SKM-1 (cell line): Measurements from ENCODE around the gene ALDH3A1.
"Not testable (repeated sequence)": the region's sequence is repeated elsewhere in the genome, so short reads cannot be mapped to it uniquely, and the experiment has no call there.

Source experiments
- DNase-seq: peaks from one replicate; lab custom pipeline; 2025; ENCODE audit not compliant: unreplicated experiment; lab: John Stamatoyannopoulos, UW

The ALDH3A1 gene

GRCh38 chr17:19747829-19748806 is at the start of gene ALDH3A1:
Gene ALDH3A1 (minus strand): TSS chr17:19748298. CDS start chr17:19745129, 3,169 bp downstream.
- DNase-seq, result no peak

GRCh38 chr17:19796457-19796856 is 48.4 kb upstream of the ALDH3A1 start:
- DNase-seq, result no peak

- DNase-seq, result no peak
Observed at GRCh38 chr17:19791918-19792550, 43.9 kb upstream of the ALDH3A1 start.

- DNase-seq, result no peak
Observed at GRCh38 chr17:19787733-19788357, 39.7 kb upstream of the ALDH3A1 start.

DNA sequence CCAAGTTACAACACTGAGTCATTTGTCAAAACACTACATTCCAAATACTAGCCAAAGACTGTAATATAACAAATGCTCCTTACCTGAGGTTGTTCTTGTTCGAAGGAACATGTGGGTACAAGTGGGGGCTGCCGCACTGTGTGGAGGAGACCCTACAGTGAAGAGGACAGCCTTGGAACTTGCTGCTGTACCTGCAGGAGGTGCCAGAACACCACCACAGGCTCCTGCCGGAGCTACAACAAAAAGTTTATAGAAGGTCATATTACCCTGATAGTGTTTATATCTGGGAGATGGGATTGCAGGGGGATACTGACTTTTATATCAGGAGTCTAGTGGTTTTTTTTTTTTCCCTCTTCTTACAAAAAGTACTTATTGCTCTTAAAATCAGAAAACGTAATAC is 37.8 kb upstream of the ALDH3A1 start:
- no peak for DNase-seq

DNA sequence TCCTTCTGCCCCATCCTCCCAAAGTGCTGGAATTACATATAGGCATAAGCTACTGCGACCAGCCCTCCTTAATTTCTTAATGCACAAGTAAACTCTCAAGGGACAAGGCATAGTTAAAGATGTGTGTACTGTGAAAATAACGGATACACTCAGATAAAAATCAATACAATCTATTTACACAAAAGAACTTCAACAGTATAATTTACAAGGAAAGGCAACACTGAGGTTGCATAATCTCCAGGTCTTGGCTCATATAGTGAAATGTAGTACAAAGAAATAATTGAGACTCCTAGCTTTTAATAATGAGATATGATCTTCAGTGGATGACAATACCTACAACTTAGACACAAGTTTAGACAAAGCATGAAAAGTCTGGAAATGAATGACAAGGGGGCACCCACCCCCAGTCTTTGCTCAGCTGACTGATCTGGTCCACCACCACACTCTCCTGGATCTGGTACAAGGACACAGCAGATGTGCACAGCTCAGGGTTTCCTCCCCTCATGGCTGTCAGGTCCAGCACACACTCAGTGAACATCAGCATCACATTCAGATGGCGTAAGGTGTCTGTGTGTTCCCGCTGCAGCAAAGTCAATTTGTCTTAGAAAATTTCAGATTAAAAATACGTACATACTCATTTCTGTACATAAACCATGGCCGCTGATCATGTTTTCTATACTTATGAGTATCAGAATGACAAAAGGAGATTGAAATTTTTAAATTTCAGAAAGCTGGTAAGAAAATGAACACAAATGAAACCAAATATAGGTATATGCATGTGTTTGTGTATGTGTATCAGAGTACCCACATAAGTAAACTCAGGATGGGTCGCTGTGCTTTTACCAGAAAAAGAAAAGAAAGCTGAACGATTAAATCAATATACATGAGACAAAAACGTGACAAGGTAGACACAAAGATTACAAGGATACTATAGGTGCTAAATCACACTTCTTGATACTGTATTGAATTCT is 33.7 kb upstream of the ALDH3A1 start:
- DNase-seq, result no peak

DNA sequence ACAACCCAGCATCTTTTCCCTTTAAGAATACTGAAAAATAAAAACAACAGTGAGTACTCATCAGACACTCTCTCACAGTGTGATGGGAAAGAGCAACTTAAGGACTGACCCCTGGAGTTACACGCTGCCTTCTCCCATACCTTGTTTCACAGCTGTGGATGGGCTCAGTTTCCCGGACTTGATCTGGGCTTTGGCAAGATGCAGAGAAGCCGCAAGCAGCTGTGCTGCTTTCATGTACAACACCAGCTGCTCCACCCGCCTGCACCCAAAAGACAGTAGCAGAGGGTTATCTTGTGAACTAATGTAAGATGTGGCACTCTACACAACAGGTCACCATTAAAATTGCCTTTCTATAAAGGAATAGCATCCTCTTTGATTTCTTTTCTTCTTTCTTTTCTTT is 32.7 kb upstream of the ALDH3A1 start:
- DNase-seq, result no peak

- DNase-seq, result no peak
Observed at GRCh38 chr17:19773534-19773933, 25.4 kb upstream of the ALDH3A1 start.

DNA sequence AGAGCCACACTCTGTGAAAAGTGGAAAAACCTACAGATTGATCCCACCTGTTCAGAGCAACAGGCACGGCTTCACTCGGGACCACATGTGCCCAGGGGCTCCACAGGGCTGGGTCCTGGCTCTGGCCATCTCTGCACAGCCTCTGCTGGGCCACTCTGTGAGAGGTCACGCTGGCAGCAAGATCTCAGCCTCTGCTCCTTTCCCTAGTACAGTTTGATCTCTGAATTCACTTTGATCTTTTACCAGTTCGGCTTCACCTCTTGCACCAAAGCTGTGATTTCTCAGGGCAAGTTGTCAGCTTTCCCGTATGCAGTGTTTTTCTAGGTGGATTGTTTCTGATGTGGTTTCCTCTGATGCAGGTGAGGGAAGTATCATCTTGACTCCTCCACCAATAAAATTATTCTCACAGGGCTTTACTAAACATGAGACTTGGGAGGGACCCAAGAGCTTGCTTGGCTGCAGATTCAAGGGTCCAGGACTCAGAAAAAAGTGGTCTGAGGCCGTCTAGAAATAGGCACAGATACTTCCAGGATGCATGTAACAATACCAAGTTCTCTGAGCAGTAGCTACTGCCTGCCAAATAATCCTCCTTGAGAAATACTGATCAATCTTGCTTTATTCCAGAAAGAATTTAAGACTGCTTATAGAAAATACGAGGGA is 24.0 kb upstream of the ALDH3A1 start:
- no peak for DNase-seq

GRCh38 chr17:19770985-19771735 is 23.1 kb upstream of the ALDH3A1 start:
- no peak for DNase-seq

GRCh38 chr17:19769946-19770652 is 22.0 kb upstream of the ALDH3A1 start:
- no peak for DNase-seq

DNA sequence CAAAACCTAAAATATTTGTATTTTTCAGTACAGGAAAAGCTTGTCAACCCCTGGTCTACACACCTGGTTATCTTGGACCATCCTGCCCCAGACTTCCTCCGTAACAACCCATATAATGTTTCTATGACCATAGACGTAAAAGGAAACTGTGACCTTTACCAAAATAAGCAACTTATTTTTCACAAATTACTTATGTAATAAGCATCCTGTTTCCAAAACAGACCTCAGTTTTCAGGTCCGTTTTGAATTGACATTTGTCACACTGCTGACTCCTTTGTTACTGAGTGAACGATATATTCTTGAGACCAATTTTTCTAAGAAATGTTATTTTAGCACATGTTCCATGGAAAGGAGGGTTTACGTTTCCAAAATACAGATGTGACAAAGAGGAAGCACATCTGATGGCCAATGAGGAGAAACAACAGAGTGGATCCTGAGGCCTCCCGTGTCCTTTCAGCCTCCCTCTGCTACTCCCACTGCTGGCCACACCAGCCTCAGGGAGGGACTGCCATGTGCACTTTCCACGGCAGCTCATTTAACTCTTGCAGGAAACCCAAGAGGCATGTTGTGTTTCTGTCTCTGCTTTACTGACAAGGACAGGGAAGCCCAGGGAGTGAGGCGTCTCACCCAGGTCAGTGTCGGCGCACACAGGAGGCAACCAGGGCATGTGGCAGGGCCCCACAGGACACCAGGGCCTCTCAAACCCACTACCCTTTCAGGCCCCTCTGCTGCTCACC is 20.1 kb upstream of the ALDH3A1 start:
- DNase-seq, result no peak

- DNase-seq, result peak; percentile 19
Observed at GRCh38 chr17:19766421-19767270, 18.5 kb upstream of the ALDH3A1 start.

DNA sequence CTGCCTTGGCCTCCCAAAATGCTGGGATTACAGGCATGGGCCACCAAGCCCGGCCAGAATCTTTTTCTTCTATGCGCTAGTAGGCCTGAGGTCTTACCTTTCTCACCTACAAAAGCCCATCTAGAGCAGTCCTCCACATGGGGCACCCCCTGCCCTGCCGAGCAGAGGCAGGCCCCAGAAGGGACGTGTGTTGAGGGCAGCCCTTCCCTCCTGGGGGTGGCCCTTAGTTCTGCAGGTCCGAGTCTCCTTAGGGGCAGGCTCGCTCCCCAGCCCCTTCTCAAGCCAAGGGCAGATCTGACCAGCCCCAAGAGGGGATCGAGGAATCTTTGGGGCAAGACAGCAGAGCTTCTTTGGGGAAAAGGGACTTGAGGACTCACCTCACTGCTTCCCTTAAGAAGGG is 17.9 kb upstream of the ALDH3A1 start:
- DNase-seq, result no peak

GRCh38 chr17:19763991-19764390 is 15.9 kb upstream of the ALDH3A1 start:
- DNase-seq, result not testable (repeated sequence)

DNA sequence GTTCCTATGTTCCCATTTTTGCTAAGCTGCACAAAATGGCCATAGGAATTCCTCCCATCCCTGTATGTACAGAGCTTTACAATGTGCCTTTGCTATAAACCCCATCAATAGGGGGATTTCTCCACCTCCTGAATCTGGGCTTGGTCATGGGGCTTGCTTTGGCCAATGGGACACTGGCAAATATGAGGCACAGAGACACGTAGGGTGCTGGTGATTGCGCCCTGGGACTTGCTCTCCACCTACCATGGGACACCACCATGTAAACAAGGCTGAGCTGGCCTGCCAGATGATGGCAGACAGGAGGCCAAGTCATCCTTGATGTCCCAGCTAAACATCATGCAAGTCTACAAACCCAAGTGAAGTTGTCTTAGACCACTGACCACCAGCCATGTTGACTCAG is 15.3 kb upstream of the ALDH3A1 start:
- no peak for DNase-seq

DNA sequence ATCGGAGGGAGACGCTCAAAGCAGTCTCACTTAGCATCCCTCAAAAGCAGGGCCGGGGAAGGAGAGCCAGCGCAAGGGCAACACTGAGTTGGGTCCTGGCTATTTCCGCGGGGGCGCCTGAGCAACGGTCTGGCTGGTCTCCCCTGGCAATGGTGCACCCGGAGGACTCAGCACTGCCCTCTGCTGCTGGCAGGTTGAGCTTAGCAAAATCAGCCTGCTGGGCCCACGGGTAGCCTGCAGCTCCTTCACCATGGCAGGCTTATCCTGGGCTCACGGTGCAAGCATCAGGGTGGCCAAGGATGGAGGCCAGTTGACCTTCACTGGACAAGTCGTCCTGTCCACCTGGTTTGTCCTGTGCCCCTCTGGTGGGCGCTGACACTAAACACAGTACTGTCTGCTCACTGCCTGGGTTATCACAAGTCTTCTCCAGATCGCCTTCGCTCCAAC is 14.4 kb upstream of the ALDH3A1 start:
- peak; percentile 43 for DNase-seq
